Mesothelial cell of epicardium (in vitro differentiated cells): Measurements from ENCODE around the gene AKNA. TPM values are rescaled to one million over a fixed set of nuclear protein-coding genes. Genes with fewer than 3 reads are reported as not detected.

Experiments used
- DNase-seq, 2 experiments: peaks; one replicate each; pipeline ENCODE4 v3.0.0; 2021; ENCODE audit warnings: low spot score in 2 of 2; ENCODE audit not compliant: unreplicated experiment in 2 of 2
- H3K27ac Mint-ChIP-seq: 2 replicates; pipeline ENCODE4 v1.8.0; 2021; ENCODE audit warnings: mixed read lengths
- H3K27me3 Mint-ChIP-seq: 2 replicates; pipeline ENCODE4 v1.8.0; 2021; ENCODE audit warnings: low read depth, mixed read lengths
- H3K36me3 Mint-ChIP-seq: 2 replicates; pipeline ENCODE4 v1.8.0; 2021; ENCODE audit warnings: mixed read lengths
- H3K4me1 Mint-ChIP-seq: 2 replicates; pipeline ENCODE4 v1.8.0; 2021; ENCODE audit warnings: mixed read lengths
- H3K4me3 Mint-ChIP-seq: 2 replicates; pipeline ENCODE4 v1.8.0; 2021; ENCODE audit warnings: mild to moderate bottlenecking, moderate library complexity, mixed read lengths
- H3K9me3 Mint-ChIP-seq: 2 replicates; pipeline ENCODE4 v1.8.0; 2021; ENCODE audit warnings: mixed read lengths
- total RNA-seq: library from RNA; stranded (reverse); gene quantifications from 3 replicates; pipeline ENCODE4 v1.2.1, GENCODE V29; 2021
- TF ChIP-seq, protein P1 (sequence below): fragments of 200-600 bp; sonication (generic); IDR thresholded peaks from one replicate; pipeline ENCODE4 v1.5.0; 2021; ENCODE audit warnings: antibody characterized with exemption; ENCODE audit not compliant: unreplicated experiment

AKNA gene
- total RNA-seq, 1 donor from 2014 or later = 23.1 TPM

DNA sequence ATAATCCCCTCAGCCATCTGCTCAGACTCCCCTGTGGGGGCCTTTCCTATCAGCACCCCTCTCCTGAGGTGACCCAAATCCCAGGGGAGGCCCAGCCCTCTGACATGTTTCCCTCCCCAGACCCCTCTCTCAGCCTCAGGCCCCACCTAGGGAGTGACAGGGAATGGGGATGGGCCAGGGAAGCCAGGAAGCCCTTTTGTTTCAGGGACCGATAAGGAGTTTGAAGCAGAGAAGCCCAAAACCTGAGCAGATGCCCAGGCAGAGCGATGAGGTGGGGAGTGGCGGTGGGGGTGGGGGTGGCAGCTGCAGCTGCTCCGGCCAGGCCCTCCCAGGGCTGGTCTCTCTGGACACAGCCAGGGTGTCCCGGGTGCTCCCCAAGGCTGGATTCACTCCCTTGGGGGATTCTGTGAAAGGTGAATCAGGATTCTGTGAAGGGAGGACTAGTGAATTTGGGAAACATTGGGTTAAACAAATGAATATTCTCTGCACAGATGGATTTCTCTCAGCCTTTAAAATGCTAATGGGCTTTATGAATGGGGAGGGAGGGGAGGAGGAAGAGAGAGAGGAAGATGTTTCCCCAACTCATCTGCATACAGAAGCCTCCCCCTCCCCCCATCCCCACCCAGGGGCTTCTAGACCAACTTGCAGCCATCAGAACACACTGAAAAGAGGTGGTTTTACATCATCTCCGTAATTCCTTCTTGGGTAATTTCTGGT lies 17.4 kb downstream of the AKNA start:
- TF ChIP-seq, protein P1, sequence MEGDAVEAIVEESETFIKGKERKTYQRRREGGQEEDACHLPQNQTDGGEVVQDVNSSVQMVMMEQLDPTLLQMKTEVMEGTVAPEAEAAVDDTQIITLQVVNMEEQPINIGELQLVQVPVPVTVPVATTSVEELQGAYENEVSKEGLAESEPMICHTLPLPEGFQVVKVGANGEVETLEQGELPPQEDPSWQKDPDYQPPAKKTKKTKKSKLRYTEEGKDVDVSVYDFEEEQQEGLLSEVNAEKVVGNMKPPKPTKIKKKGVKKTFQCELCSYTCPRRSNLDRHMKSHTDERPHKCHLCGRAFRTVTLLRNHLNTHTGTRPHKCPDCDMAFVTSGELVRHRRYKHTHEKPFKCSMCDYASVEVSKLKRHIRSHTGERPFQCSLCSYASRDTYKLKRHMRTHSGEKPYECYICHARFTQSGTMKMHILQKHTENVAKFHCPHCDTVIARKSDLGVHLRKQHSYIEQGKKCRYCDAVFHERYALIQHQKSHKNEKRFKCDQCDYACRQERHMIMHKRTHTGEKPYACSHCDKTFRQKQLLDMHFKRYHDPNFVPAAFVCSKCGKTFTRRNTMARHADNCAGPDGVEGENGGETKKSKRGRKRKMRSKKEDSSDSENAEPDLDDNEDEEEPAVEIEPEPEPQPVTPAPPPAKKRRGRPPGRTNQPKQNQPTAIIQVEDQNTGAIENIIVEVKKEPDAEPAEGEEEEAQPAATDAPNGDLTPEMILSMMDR = no peak
- Mint-ChIP-seq H3K27ac (no peak overlapping the region), H3K36me3 (peaks cover 6% of the 10 kb centered on the region), H3K4me1 (peaks cover 4% of the 10 kb centered on the region), H3K9me3 (no peaks in the 10 kb centered on the region), H3K27me3 (no peaks in the 10 kb centered on the region), H3K4me3 (no peak overlapping the region)
- no peak for DNase-seq

DNA sequence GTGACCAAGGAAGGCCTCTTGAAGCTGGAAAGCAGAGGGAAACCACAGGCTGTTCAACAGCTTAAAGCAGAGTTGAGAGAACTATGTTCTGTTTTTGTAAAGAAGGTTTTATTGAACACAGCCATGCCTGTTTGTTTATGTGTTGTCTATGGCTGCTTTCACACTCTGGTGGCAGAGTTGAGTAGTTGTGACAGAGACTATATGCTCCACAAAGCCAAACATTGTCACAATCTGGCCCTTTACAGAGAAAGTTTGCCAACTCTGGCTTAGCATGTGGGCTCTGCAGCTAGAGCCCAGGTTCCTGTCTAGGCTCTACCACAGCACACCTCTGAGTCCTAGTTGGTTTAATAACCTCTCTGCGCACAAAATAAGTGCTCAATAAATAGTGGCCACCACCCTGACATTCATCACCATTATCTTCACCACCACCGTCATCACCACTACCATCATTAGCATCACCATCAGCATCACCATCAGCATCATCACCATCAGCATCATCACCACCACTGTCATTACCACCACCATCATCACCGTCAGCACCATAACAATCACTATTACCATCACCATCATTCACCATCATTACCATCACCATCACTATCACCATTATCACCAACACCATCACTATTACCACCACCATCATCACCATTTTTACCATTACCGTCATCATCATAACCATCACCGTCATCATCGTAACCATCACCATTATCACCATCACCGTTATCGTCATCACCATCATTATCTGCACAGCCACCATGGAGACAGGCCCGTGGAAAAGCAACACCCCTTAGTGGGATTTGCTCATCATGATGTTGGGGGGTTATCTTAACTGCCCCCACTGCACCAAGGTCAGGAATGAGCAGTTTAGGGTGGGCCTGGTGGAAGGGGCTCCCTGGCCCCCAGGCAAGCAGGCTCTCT lies 18.3 kb downstream of the AKNA start:
- Mint-ChIP-seq H3K4me3 (no peak overlapping the region), H3K36me3 (peaks cover 11% of the 10 kb centered on the region), H3K27me3 (no peaks in the 10 kb centered on the region), H3K9me3 (no peaks in the 10 kb centered on the region), H3K4me1 (peaks cover 4% of the 10 kb centered on the region), H3K27ac (no peak overlapping the region)
- TF ChIP-seq, protein P1 = no peak
- DNase-seq = no peak

DNA sequence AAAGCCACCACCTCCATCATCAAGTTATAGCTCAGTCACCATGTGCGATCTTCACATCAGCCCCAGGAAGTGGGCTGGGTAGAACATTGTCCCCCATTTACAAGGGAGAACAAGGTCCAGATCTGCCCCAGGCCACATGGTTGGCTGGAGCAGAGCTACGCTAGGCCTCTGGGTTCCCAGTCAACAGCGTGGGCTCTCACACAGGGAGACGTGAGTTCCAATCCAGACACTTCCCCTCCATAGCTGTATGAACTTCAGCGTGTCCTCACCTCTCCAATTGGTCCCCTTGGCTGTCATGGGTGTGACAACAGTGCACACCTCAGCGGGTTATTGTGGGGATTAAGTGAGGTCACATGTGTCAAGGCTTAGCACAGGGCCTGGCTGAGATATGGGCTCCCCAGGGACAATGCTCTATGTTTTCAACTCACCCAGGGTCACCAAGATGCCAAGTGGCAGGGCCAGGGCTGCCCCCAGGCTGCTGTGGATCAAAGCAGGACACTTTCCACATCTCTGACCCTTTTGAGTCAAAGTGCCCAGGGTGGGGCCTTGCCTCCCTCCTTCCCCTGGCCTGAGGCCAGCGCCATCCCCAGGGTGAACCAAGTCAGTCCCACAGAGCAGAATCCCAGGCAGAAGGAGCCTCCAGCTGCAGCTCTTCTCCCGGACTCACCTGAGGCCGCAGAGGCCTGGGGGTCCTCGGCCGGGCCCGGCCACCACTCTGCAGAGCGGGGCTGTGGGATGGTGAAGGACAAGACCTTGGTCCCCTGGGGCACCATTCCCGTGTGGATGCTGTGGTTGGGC lies 19.8 kb downstream of the AKNA start:
- no peak overlapping the region for H3K4me3 Mint-ChIP-seq

DNA sequence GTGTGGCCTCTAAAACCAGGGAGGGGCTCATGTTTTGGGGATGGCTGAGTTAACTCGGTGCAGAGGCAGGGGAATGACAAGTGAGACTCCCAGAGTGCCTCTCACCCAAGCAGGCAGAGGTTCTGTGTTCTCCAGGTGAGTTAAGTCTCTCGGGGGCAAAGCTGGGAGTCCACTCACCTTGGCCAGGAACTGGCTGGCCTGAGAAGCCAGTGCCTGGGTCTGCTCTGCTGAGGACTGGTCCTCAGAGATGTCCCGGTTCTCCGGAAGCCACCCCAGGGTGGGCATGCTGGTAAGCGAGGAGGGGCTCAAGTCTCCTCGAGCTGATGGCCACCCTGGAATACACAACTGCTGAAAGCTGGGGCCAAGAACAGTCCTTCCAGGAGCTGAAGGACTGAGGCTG lies 20.4 kb downstream of the AKNA start:
- no peak for DNase-seq
- Mint-ChIP-seq H3K9me3 (no peaks in the 10 kb centered on the region), H3K4me1 (peaks cover 4% of the 10 kb centered on the region), H3K4me3 (no peak overlapping the region), H3K27me3 (no peaks in the 10 kb centered on the region), H3K36me3 (peaks cover 16% of the 10 kb centered on the region), H3K27ac (no peak overlapping the region)
- TF ChIP-seq, protein P1 = no peak

More for the DNA sequence above, 19.8 kb downstream of the AKNA start:
- Mint-ChIP-seq H3K4me1 (peaks cover 4% of the 10 kb centered on the region), H3K27me3 (no peaks in the 10 kb centered on the region), H3K36me3 (peaks cover 16% of the 10 kb centered on the region), H3K27ac (no peak overlapping the region), H3K9me3 (no peaks in the 10 kb centered on the region)
- TF ChIP-seq, protein P1 = no peak
- no peak for DNase-seq

DNA sequence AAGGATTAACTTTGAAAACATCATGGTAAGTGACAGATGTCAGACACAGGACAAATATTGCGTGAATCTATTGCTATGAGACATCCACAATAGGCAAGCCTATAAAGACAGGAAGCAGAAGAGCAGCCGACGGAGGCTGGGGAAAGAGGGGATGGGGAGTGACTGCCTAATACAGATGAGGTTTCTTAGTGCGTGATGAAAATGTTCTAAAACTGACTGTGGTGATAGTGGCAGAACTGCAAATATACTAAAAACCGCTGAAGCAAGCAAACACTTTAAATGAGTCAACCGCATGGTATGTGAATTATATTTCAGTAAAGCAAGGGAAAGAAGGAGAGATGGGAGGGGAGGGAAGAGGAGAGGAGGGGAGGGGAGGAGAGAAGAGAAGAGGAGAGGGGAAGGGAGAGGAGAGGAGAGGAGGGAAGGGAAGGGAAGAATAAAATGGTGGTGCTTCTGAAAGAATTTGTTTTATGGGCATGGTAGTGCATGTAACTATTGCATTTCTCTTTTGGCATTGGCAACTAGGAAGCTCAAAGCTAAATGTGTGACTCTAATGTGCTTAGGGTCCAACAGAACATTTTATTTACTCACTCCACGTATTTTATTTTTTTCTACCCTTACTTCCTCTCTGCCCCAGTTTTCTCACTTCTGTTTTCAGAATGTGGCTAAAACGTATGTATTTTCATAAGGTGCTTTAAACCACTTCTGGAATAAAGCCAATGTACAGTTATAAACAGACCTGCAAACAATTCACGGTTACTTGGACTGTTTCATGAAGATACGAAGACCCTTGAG lies 21.3 kb downstream of the AKNA start:
- TF ChIP-seq, protein P1 = no peak
- no peak for DNase-seq
- Mint-ChIP-seq H3K27ac (no peak overlapping the region), H3K27me3 (no peaks in the 10 kb centered on the region), H3K4me3 (no peak overlapping the region), H3K9me3 (no peaks in the 10 kb centered on the region), H3K4me1 (peaks cover 4% of the 10 kb centered on the region), H3K36me3 (peaks cover 18% of the 10 kb centered on the region)
